HAP-1 (cell line): ENCODE results near the gene UBE2U.

Source experiments
- DNase-seq, 2 experiments: peaks; one replicate each; pipeline ENCODE4 v3.0.0-alpha.2; 2016 to 2020; ENCODE audit warnings: low spot score in 2 of 2
- H3K27me3 ChIP-seq: fragments of 250-450 bp; sonication (Bioruptor Pico); 2 replicates; pipeline ENCODE4 v1.5.1; 2020; ENCODE audit warnings: low read depth, mild to moderate bottlenecking, moderate library complexity
- H3K36me3 ChIP-seq: fragments of 250-450 bp; sonication (Bioruptor Pico); replicated peaks from 2 replicates; pipeline ENCODE4 v1.5.1; 2020; ENCODE audit warnings: mild to moderate bottlenecking
- H3K4me1 ChIP-seq: fragments of 250-450 bp; sonication (Bioruptor Pico); 2 replicates; pipeline ENCODE4 v1.5.1; 2020; ENCODE audit warnings: mild to moderate bottlenecking
- H3K4me3 ChIP-seq: fragments of 250-450 bp; sonication (Bioruptor Pico); 2 replicates; pipeline ENCODE4 v1.5.1; 2020; ENCODE audit warnings: mild to moderate bottlenecking, moderate library complexity
- H3K9me3 ChIP-seq: fragments of 250-450 bp; sonication (Bioruptor Pico); 2 replicates; pipeline ENCODE4 v1.5.1; 2020; ENCODE audit warnings: mild to moderate bottlenecking, moderate library complexity
- in situ Hi-C: fragments of 300-500 bp; cut with MboI; formaldehyde crosslinking; loops from 3 replicates; pipeline ENCODE4 v1.14.3; 2020; ENCODE audit warnings: low sequenced_read_pairs, inconsistent platforms, mixed read lengths

UBE2U gene

DNA sequence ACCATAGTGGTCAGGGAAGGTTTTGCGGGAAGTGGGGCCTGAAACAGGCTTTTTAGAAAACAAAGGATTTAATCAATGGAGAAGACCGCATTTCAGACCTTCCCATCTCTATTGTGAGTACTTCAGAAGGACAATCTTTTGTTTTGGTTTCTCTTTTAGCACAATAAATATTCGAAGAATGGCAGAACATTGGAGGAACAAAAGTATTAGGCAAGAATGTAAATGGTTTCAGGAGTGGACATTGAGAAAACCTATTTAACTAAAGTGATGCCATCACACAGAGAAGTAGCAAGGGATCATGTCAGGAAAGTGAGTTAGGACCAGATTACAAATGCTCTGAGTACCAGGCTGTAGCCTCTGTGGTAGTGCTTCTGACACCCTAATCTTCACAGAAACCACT is 26.8 kb upstream of the UBE2U start:
- H3K36me3 ChIP-seq, result no peaks in the 10 kb centered on the region
- peaks cover 19% of the 10 kb centered on the region for H3K27me3 ChIP-seq
- in situ Hi-C loops, result no loop called here
- peaks cover 4% of the 10 kb centered on the region; the same call in 1 of the 2 replicates for H3K4me1 ChIP-seq
- H3K4me3 ChIP-seq, result no peak overlapping the region
- DNase-seq, result no peak
- no peaks in the 10 kb centered on the region for H3K9me3 ChIP-seq

DNA sequence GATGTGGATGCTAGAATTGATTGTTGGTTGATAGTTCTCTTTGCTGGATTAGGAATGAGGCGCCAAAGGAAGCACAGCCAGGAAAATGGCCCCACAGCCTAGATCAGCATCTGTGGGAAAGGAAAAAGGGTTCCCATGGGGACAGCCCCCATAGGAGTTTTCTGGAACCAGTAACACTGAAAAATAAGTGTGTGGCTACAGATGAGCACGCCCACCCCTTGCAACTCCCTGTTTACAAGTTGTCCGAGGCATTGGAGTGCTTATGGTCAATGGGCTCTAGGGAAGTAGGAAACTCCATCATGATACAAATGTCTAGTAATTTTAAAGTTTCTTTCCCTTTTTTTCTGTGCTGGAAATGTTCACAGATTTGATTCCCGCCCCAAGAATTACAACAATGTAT is 23.8 kb upstream of the UBE2U start:
- Histone ChIP-seq H3K4me3 (no peak overlapping the region), H3K9me3 (no peaks in the 10 kb centered on the region), H3K36me3 (no peaks in the 10 kb centered on the region), H3K27me3 (peaks cover 15% of the 10 kb centered on the region), H3K4me1 (no peaks in the 10 kb centered on the region)
- in situ Hi-C loops, result no loop called here
- DNase-seq, result no peak

GRCh38 chr1:64182207-64182606 is 21.2 kb upstream of the UBE2U start:
- Histone ChIP-seq H3K4me3 (no peak overlapping the region), H3K4me1 (no peaks in the 10 kb centered on the region), H3K27me3 (peaks cover 6% of the 10 kb centered on the region), H3K36me3 (no peaks in the 10 kb centered on the region), H3K9me3 (no peaks in the 10 kb centered on the region)
- DNase-seq, result no peak
- in situ Hi-C loops, result no loop called here

DNA sequence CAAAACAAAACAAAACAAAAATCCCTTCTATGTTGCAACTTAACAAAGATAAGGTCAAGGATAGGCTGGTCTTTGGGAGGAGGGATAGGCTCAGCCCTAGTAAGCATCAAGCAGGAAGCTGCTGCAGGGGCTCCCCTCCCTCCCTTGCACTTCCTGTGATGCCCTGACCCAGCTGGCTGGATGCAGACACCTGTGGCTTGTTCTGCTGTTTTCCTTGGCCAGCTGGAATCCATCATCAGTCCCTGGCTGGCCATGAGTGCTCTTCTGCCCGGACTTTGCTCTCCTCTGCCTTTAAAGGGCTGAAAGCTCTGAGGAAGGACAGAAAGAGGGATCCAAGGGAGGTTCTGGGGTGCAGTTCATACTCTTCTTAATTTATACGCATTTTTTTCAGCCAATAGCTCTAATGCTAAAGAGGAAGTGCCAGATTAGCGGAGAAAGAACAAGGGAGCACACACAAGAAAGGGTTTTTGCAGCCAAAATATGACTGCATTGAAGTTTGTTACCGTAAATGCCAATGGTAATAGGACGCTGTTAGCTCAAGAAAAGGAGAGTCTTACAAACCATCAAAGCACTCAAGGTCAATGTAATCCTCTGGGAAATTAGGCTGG is 19.9 kb upstream of the UBE2U start:
- Histone ChIP-seq H3K4me1 (no peaks in the 10 kb centered on the region), H3K9me3 (no peaks in the 10 kb centered on the region), H3K36me3 (no peaks in the 10 kb centered on the region), H3K4me3 (no peak overlapping the region), H3K27me3 (peaks cover 3% of the 10 kb centered on the region; the same call in 1 of the 2 replicates)
- DNase-seq, result no peak
- in situ Hi-C loops, result no loop called here

DNA sequence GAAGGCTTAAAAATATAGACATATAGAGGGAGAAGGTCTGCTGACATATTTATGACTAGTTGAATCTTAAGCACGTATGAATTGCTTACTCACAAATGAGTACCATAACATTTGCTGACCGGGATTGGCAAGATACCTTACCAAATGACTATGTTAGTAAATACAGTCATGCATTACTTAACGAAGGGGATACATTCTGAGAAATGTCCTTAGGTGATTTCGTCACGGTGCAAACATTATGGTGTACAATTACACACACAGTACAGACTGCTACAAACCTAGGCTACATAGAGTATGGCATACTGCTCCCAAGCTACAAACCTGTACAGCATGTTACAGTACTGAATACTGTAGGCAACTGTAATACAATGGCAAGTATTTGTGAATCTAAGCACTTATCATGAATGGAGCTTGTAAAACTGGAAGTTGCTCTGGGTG is 19.4 kb upstream of the UBE2U start:
- in situ Hi-C loops, result no loop called here
- Histone ChIP-seq H3K4me3 (no peak overlapping the region), H3K9me3 (no peaks in the 10 kb centered on the region), H3K4me1 (no peaks in the 10 kb centered on the region), H3K36me3 (no peaks in the 10 kb centered on the region), H3K27me3 (peaks cover 3% of the 10 kb centered on the region; the same call in 1 of the 2 replicates)
- DNase-seq, result no peak

- no peaks in the 10 kb centered on the region for H3K9me3 ChIP-seq
- in situ Hi-C loops, result no loop called here
- peaks cover 3% of the 10 kb centered on the region; the same call in 1 of the 2 replicates for H3K27me3 ChIP-seq
- H3K36me3 ChIP-seq, result no peaks in the 10 kb centered on the region
- no peak overlapping the region for H3K4me3 ChIP-seq
- no peak for DNase-seq
- no peaks in the 10 kb centered on the region for H3K4me1 ChIP-seq
These were observed 17.1 kb upstream of the UBE2U start for GRCh38 chr1:64186138-64186897.

DNA sequence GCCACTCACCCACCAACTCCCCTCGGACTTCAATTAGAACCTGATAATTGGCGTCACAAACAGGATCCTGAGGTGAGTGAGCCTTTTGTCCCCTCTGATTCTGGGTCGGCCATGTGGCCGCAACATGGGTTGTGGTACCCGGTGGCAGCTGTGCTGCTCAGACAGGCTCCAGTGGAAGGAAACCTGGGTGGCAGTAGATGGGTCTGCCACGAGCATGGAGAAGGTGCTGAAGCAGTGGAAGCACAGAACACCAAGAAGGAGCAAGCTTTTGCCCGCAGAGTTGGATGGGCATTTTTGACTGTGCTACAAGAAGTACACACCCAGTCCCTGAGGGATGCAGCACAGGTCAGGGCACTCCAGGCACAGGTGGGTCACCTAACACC is 16.5 kb upstream of the UBE2U start:
- Histone ChIP-seq H3K36me3 (no peaks in the 10 kb centered on the region), H3K4me3 (no peak overlapping the region), H3K4me1 (no peaks in the 10 kb centered on the region), H3K27me3 (peaks cover 3% of the 10 kb centered on the region; the same call in 1 of the 2 replicates), H3K9me3 (no peaks in the 10 kb centered on the region)
- in situ Hi-C loops, result no loop called here
- DNase-seq, result no peak

- peaks cover 3% of the 10 kb centered on the region; the same call in 1 of the 2 replicates for H3K27me3 ChIP-seq
- H3K4me3 ChIP-seq, result no peak overlapping the region
- no peaks in the 10 kb centered on the region for H3K36me3 ChIP-seq
- no peaks in the 10 kb centered on the region for H3K9me3 ChIP-seq
- H3K4me1 ChIP-seq, result no peaks in the 10 kb centered on the region
- no peak for DNase-seq
- in situ Hi-C loops, result no loop called here
These were observed 15.8 kb upstream of the UBE2U start for GRCh38 chr1:64187646-64188045.

DNA sequence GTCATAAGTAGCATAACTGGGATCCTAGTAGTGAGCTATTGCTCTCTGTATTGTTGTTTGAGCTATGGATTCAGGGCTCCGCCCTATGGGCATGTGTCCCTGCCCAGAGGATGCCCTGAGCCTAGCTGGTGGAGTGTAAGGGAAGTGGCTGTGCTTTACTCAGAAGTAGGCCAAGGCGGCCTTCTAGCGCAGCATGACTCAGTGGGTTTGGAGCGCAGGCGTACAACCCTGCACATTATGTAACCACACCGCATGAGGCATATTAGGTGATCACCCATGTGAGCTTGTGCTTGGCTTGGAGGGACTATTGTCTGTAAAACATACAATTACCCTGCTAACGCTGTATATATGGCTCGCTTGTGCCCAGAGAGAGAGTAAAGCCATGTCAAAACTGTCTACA is 11.1 kb upstream of the UBE2U start:
- in situ Hi-C loops, result no loop called here
- DNase-seq, result no peak
- Histone ChIP-seq H3K4me3 (no peak overlapping the region), H3K4me1 (no peaks in the 10 kb centered on the region), H3K27me3 (no peaks in the 10 kb centered on the region; the same call in 1 of the 2 replicates), H3K9me3 (no peaks in the 10 kb centered on the region), H3K36me3 (no peaks in the 10 kb centered on the region)

DNA sequence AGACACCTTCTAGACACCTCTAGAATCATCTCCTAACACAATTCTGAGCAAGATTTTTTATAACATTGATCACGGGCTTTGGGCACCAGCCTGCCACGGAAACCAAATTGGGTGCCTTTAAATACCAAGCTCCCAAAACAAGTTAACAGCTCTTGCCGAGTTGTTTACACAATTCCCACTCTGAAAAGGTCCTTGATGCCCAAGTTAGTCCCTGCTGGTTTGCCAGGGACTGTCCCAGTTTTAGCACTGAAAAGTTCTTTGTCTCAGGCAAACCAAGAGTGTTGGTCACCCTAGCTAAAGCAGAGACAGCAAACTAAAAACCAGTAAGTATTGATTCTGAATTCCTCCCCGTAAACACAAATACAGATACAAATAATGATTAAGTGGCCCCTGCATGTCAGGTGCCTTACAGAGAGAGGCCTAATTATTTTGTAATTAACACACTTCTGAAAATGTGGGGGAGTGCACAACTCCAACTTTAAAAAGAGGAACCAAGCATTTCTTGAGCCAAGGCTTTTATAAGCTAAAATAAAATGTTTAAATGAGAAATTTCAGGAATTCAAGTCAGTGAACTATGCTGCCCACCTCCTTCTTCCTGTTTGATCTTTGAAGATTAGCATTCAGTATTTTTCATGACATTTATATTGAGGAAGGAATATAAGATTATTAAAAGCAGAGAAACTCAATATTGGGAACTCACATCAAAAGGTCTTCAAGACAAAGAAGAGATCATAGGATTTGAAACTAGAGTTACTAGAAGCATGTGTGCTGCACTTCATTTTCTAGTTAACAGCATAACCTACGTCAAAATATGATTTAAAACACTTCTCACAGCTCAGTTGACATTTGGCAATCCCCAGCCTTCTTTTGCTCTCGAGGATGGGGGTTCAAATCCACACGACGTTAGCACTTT is 9.0 kb upstream of the UBE2U start:
- no peaks in the 10 kb centered on the region; the same call in 1 of the 2 replicates for H3K27me3 ChIP-seq
- H3K36me3 ChIP-seq, result no peaks in the 10 kb centered on the region
- in situ Hi-C loops, result no loop called here
- H3K9me3 ChIP-seq, result no peaks in the 10 kb centered on the region
- no peak overlapping the region for H3K4me3 ChIP-seq
- DNase-seq, result no peak
- no peaks in the 10 kb centered on the region for H3K4me1 ChIP-seq

DNA sequence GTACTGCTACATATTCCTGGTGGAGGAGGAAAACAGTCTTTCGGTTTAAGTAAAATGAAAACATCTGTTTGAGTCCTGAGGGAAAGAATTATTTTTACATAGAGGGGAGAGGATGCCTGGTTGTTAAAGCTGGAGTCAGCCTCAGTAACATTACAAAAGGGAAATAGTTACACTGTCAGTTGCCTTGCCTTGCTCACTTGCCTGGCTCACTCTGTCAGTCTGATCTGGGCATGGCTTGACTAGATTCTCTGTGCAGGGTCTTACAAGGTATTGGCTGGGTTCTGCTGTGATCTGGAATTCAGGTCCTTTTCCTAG is 8.4 kb upstream of the UBE2U start:
- Histone ChIP-seq H3K4me3 (no peak overlapping the region), H3K4me1 (no peaks in the 10 kb centered on the region), H3K27me3 (no peaks in the 10 kb centered on the region; the same call in 1 of the 2 replicates), H3K36me3 (no peaks in the 10 kb centered on the region), H3K9me3 (no peaks in the 10 kb centered on the region)
- in situ Hi-C loops, result no loop called here
- no peak for DNase-seq

DNA sequence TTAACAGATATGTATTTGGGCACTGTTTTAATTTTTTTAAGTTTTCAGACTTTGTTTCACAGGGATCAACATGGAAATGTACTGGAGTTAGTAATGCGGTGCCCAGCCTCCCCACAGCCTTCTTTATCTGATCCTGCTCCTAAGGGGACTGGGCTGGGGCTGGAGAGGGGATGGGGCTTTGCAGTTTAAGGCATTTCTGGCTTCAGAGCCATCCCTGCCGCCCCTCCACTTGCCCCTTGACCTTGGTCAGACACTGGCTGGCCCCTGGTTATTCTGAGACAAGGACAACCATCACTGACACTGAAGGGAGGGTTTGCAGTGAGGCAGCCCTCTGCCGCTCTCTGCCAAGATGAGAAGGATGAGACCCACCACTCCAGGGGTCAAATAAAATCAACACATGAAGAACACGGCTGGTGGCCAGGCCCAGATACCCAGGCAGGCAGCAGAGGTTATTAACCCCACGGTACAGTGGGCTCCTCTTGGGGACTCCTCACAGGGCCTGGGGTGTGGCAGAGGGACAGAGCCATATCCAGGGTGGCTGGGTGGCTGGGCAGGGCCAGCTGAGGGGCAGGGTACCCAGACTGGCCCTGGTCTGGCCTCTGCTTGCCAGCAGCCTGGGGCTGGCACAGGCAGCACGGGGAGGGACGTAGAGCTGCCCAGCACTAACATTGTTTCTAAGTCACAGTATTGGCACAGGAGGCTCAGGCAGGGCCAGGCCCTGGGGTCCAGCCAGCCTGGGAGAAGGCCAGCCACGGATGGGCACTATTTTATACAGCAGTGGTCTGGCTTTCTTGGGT is 7.2 kb upstream of the UBE2U start:
- DNase-seq, result no peak
- Histone ChIP-seq H3K9me3 (no peaks in the 10 kb centered on the region), H3K4me1 (no peaks in the 10 kb centered on the region), H3K27me3 (no peaks in the 10 kb centered on the region; the same call in 1 of the 2 replicates), H3K36me3 (no peaks in the 10 kb centered on the region), H3K4me3 (no peak overlapping the region)
- in situ Hi-C loops, result no loop called here

DNA sequence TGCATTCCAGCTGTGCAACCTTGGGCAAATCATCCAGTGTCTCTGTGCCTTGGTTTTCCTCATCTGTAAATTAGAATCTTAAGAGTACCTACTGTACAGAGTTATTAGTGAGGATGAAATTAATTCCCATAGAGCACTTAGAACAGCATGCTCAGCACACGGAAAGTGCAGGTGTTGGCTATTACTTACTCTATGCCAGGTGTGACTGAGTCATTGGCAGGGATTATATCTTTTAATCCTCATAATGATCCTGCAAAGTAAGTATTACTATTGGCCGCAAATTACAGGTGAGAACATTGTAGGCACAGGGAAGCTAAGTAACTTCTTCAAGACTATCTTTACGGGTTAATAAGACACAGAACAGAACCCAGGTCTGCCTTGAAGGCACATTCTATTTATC is 6.3 kb upstream of the UBE2U start:
- Histone ChIP-seq H3K9me3 (no peaks in the 10 kb centered on the region), H3K4me1 (no peaks in the 10 kb centered on the region), H3K36me3 (no peaks in the 10 kb centered on the region), H3K27me3 (no peaks in the 10 kb centered on the region; the same call in 1 of the 2 replicates), H3K4me3 (no peak overlapping the region)
- DNase-seq, result no peak
- in situ Hi-C loops, result no loop called here
